Esophagus squamous epithelium (tissue), 4 donors: Measurements from ENCODE around the gene PGAP3.

ENCODE experiments used
- POLR2A ChIP-seq, 4 donors: fragments of 450-650 bp; IDR thresholded peaks; one replicate each; pipeline ENCODE4 v1.6.1; 2017; ENCODE audit warnings: antibody characterized with exemption in 4 of 4, mild to moderate bottlenecking in 4 of 4, moderate library complexity in 3 of 4
- TF ChIP-seq, protein P1 (sequence below), 6 experiments: fragments of 450-650 bp in 4 of 6; fragments of 200-600 bp in 2 of 6; sonication (generic) in 2 of 6; IDR thresholded peaks; one replicate each; pipeline ENCODE4 v1.5.1; 2016 to 2019; ENCODE audit warnings: antibody characterized with exemption in 6 of 6, mild to moderate bottlenecking in 4 of 6, moderate library complexity in 4 of 6

DNA sequence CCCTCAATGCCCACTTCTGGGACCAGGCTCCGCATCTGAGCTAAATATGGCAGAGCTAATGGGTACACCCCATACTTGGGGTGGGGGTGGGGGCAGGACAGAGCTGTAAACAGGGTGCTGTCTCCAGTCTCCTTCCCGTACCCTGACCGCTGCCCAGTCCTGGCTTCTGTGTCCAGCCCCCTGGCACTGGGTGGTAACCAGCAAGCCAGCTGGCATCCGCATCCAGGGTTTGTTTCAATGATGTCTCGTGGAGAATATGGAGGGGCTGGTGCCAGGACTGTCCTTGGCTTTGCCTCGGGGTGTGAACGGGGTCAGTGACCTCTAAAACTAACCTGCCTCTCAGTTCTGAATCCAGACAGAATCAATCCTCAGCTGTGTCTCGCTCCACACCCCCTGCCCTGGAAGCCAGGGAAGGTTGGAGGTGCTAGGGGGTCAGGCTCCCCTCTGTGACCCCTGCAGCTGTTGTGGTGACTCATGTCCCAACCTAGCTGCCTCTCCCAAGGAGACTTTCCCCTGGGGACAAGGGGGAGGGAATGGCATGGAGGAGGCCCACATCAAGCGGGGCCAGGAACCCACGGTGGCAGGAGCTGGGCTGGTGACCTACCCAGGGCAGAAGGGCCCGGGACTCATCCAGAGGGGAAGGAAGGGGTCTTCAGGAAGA lies 21.1 kb downstream of the PGAP3 start:
- TF ChIP-seq, protein P1, sequence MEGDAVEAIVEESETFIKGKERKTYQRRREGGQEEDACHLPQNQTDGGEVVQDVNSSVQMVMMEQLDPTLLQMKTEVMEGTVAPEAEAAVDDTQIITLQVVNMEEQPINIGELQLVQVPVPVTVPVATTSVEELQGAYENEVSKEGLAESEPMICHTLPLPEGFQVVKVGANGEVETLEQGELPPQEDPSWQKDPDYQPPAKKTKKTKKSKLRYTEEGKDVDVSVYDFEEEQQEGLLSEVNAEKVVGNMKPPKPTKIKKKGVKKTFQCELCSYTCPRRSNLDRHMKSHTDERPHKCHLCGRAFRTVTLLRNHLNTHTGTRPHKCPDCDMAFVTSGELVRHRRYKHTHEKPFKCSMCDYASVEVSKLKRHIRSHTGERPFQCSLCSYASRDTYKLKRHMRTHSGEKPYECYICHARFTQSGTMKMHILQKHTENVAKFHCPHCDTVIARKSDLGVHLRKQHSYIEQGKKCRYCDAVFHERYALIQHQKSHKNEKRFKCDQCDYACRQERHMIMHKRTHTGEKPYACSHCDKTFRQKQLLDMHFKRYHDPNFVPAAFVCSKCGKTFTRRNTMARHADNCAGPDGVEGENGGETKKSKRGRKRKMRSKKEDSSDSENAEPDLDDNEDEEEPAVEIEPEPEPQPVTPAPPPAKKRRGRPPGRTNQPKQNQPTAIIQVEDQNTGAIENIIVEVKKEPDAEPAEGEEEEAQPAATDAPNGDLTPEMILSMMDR (IDR thresholded peaks at IDR 0.05): no peak
- TF ChIP-seq POLR2A (IDR thresholded peaks at IDR 0.05): no peak
